Measurements from ENCODE around the gene RBM17.

DNA sequence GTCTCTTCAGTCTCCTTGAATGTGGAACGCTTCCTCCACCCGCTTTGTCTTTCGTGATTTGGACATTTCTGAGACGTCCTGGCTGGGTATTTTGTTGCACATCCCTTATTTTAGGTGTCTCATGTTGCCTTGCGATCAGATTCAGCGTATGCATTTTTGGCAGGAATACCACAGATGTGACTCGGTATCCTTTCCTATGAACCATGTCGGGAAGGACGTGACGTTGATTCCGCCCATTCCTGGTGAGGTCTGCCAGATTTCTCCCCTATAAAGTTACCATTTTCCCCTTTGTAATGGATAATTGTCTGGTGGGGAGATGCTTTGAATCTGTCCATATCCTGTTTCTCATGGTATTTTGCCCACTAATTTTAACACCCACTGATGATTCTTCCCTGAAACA is 49.6 kb downstream of the RBM17 start:
- TF ChIP-seq, protein P1, sequence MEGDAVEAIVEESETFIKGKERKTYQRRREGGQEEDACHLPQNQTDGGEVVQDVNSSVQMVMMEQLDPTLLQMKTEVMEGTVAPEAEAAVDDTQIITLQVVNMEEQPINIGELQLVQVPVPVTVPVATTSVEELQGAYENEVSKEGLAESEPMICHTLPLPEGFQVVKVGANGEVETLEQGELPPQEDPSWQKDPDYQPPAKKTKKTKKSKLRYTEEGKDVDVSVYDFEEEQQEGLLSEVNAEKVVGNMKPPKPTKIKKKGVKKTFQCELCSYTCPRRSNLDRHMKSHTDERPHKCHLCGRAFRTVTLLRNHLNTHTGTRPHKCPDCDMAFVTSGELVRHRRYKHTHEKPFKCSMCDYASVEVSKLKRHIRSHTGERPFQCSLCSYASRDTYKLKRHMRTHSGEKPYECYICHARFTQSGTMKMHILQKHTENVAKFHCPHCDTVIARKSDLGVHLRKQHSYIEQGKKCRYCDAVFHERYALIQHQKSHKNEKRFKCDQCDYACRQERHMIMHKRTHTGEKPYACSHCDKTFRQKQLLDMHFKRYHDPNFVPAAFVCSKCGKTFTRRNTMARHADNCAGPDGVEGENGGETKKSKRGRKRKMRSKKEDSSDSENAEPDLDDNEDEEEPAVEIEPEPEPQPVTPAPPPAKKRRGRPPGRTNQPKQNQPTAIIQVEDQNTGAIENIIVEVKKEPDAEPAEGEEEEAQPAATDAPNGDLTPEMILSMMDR (IDR thresholded peaks at IDR 0.05) = no peak
- TF ChIP-seq ZFX (IDR thresholded peaks at IDR 0.05; ENCODE audit: borderline replicate concordance) = no peak

All from 22Rv1 (cell line).